Naive thymus-derived CD4-positive, alpha-beta T cell (primary cell): Measurements from ENCODE around the gene CCDC43. TPM values are rescaled to one million over a fixed set of nuclear protein-coding genes. Genes with fewer than 3 reads are reported as not detected.
"Not testable (repeated sequence)": the region's sequence is repeated elsewhere in the genome, so short reads cannot be mapped to it uniquely, and the experiment has no call there.

Source experiments
- ATAC-seq: fragments of 150-1000 bp; cut with Tn5 transposase; 2 replicates; pipeline ENCODE4 v1.10.0; 2021; ENCODE audit warnings: mild to moderate bottlenecking, moderate library complexity
- CTCF ChIA-PET: fragments of 350-600 bp; sonication (Branson Sonifier 250); formaldehyde crosslinking; loops from one replicate; lab custom pipeline; 2021; ENCODE audit warnings: antibody characterized with exemption; lab: Charles Lee
- POLR2A ChIA-PET: fragments of 350-600 bp; sonication (Branson Sonifier 250); formaldehyde crosslinking; loops from one replicate; lab custom pipeline; 2021; ENCODE audit warnings: antibody characterized with exemption, inconsistent platforms; lab: Charles Lee
- DNase-seq, 9 donors: peaks; one replicate each; pipeline versions ENCODE4 v3.0.0 to v3.0.0-alpha.2; 2020 to 2022; ENCODE audit warnings: mixed read lengths in 1 of 9
- H3K27ac ChIP-seq: one replicate; pipeline ENCODE4 v1.7.0; 2013; ENCODE audit warnings: mild to moderate bottlenecking, low read depth, low read length, moderate library complexity
- H3K27me3 ChIP-seq, 2 donors: one replicate each; pipeline ENCODE4 v1.7.0; 2013; ENCODE audit warnings: low read length in 2 of 2, mild to moderate bottlenecking in 2 of 2, moderate library complexity in 2 of 2; ENCODE audit not compliant: control insufficient read depth in 2 of 2, insufficient read depth in 2 of 2
- H3K36me3 ChIP-seq, 3 experiments: 1 replicate in 2 of 3; 2 replicates in 1 of 3; pipeline ENCODE4 v1.7.0; 2013; ENCODE audit warnings: low read length in 3 of 3, mild to moderate bottlenecking in 3 of 3, moderate library complexity in 1 of 3; ENCODE audit not compliant: insufficient read depth in 3 of 3, control insufficient read depth in 2 of 3
- H3K4me1 ChIP-seq, 2 donors: one replicate each; pipeline ENCODE4 v1.7.0; 2013; ENCODE audit warnings: low read length in 2 of 2, mild to moderate bottlenecking in 2 of 2, moderate library complexity in 1 of 2; ENCODE audit not compliant: control insufficient read depth in 2 of 2, insufficient read depth in 2 of 2
- H3K4me3 ChIP-seq: 2 replicates; pipeline ENCODE4 v1.7.0; 2013; ENCODE audit warnings: mild to moderate bottlenecking, low read length
- H3K9me3 ChIP-seq, 3 experiments: 1 replicate in 2 of 3; 2 replicates in 1 of 3; pipeline ENCODE4 v1.7.0; 2013; ENCODE audit warnings: low read length in 3 of 3; ENCODE audit not compliant: control insufficient read depth in 2 of 3
- H3K27ac Mint-ChIP-seq, 9 donors: one replicate each; pipeline ENCODE4 v1.8.0; 2020 to 2022; ENCODE audit warnings: mixed read lengths in 9 of 9, mild to moderate bottlenecking in 8 of 9, moderate library complexity in 5 of 9, inconsistent platforms in 2 of 9
- H3K27me3 Mint-ChIP-seq, 5 donors: one replicate each; pipeline ENCODE4 v1.8.0; 2021 to 2022; ENCODE audit warnings: mixed read lengths in 5 of 5, mild to moderate bottlenecking in 1 of 5
- H3K36me3 Mint-ChIP-seq, 5 donors: one replicate each; pipeline ENCODE4 v1.8.0; 2020 to 2022; ENCODE audit warnings: mixed read lengths in 5 of 5, mild to moderate bottlenecking in 3 of 5, inconsistent platforms in 1 of 5
- H3K4me1 Mint-ChIP-seq, 7 donors: one replicate each; pipeline ENCODE4 v1.8.0; 2020 to 2022; ENCODE audit warnings: mixed read lengths in 7 of 7, mild to moderate bottlenecking in 3 of 7, inconsistent platforms in 1 of 7
- H3K4me3 Mint-ChIP-seq, 10 donors: one replicate each; pipeline ENCODE4 v1.8.0; 2020 to 2022; ENCODE audit warnings: mild to moderate bottlenecking in 10 of 10, mixed read lengths in 10 of 10, moderate library complexity in 6 of 10, inconsistent platforms in 2 of 10
- H3K9me3 Mint-ChIP-seq, 11 donors: one replicate each; pipeline ENCODE4 v1.8.0; 2020 to 2022; ENCODE audit warnings: mixed read lengths in 11 of 11, mild to moderate bottlenecking in 4 of 11, inconsistent platforms in 1 of 11, moderate library complexity in 1 of 11
- intact Hi-C, 2 donors: fragments of 100-400 bp; cut with micrococcal nuclease; formaldehyde crosslinking; loops; one replicate each; pipeline ENCODE4 v1.15.1; 2023
- polyA plus RNA-seq, 2 donors: library from polyadenylated mRNA; unstranded; fragments of 300-500 nt; fragmentation: Illumina TruSeq; gene quantifications; one replicate each; pipeline ENCODE4 v1.2.3, GENCODE V29; 2021
- total RNA-seq, 6 experiments: library from RNA in 5 of 6; stranded (reverse) in 5 of 6; gene quantifications; 1 replicate in 5 of 6; 2 replicates in 1 of 6; pipeline ENCODE4 v1.2.3 and lab custom pipeline; 2021 to 2026

The CCDC43 gene
- total and polyA plus RNA-seq, 7 experiments from 2014 or later = 10.2 to 29.1 (median 17.9) TPM

DNA sequence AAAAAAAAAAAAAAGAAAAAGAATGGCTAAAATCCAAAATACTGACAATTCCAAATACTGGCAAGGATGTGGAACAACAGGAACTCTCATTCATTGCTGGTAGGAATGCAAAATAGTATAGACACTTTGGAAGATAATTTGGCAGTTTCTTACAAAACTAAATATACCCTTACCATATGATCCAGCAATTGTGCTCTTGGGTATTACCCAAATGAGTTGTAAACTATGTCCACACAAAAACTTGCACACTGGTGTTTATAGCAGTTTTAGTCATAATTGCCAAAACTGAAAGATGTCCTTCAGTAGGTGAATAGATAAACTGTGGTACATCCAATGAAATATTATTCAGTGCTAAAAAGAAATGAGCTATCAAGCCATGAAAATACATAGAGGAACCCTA is 41.8 kb downstream of the CCDC43 start:
- intact Hi-C loops = no loop called here
- no peak for DNase-seq
- peaks cover 32 to 46% (median 42%) of the 10 kb centered on the region in 5 donors for H3K27me3 Mint-ChIP-seq
- no peaks in the 10 kb centered on the region for H3K36me3 ChIP-seq
- H3K4me3 ChIP-seq = no peak overlapping the region
- H3K9me3 ChIP-seq = no peaks in the 10 kb centered on the region
- peaks cover 0 to 4% (median 0%) of the 10 kb centered on the region in 5 donors for H3K36me3 Mint-ChIP-seq
- POLR2A ChIA-PET = no interaction called here
- no peak overlapping the region for H3K27ac Mint-ChIP-seq
- no peak for ATAC-seq
- H3K4me1 Mint-ChIP-seq = no peaks in the 10 kb centered on the region
- H3K27me3 ChIP-seq = peaks cover 0 to 6% of the 10 kb centered on the region in 2 donors
- H3K27ac ChIP-seq = no peak overlapping the region
- peaks cover 0 to 3% (median 0%) of the 10 kb centered on the region in 11 donors for H3K9me3 Mint-ChIP-seq
- H3K4me1 ChIP-seq = no peaks in the 10 kb centered on the region
- CTCF ChIA-PET = no interaction called here
- H3K4me3 Mint-ChIP-seq = no peak overlapping the region

DNA sequence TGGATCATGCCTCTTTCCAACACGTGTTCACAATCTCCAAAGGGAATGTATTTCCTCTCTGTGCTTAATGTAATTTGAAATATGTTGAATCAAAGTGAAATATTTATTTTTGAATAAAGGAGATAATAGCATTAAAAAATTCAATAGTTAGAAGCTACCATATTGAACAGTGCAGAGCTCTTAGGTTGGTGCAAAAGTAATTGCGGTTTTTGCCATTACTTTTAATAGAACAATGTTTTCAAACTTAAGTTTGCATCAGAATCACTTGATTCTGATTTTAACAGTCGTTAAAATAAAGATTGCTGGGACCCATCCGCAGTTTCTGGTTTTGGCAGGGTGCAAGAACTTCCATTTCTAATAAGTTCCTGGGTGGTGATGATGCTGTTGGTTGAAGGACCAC is 43.3 kb downstream of the CCDC43 start:
- no peak overlapping the region for H3K27ac ChIP-seq
- no peak overlapping the region for H3K4me3 ChIP-seq
- no peaks in the 10 kb centered on the region for H3K9me3 ChIP-seq
- Mint-ChIP-seq H3K27me3 (peaks cover 31 to 51% (median 44%) of the 10 kb centered on the region in 5 donors), H3K9me3 (no peaks in the 10 kb centered on the region), H3K36me3 (peaks cover 0 to 4% (median 0%) of the 10 kb centered on the region in 5 donors), H3K27ac (no peak overlapping the region), H3K4me3 (no peak overlapping the region), H3K4me1 (peaks cover 0 to 2% (median 0%) of the 10 kb centered on the region in 7 donors)
- no peaks in the 10 kb centered on the region for H3K36me3 ChIP-seq
- intact Hi-C loops = no loop called here
- H3K27me3 ChIP-seq = peaks cover 0 to 6% of the 10 kb centered on the region in 2 donors
- H3K4me1 ChIP-seq = no peaks in the 10 kb centered on the region
- no peak for DNase-seq
- POLR2A ChIA-PET = no interaction called here
- CTCF ChIA-PET = no interaction called here
- no peak for ATAC-seq

- Mint-ChIP-seq H3K4me3 (no peak overlapping the region), H3K27ac (no peak overlapping the region), H3K9me3 (no peaks in the 10 kb centered on the region), H3K27me3 (peaks cover 25 to 47% (median 35%) of the 10 kb centered on the region in 5 donors), H3K36me3 (peaks cover 0 to 4% (median 0%) of the 10 kb centered on the region in 5 donors), H3K4me1 (peaks cover 0 to 2% (median 0%) of the 10 kb centered on the region in 7 donors)
- ATAC-seq (no peak), DNase-seq (no peak)
- CTCF ChIA-PET = no interaction called here
- H3K4me3 ChIP-seq = no peak overlapping the region
- no peaks in the 10 kb centered on the region for H3K4me1 ChIP-seq
- peaks cover 0 to 6% of the 10 kb centered on the region in 2 donors for H3K27me3 ChIP-seq
- H3K9me3 ChIP-seq = no peaks in the 10 kb centered on the region
- no peak overlapping the region for H3K27ac ChIP-seq
- POLR2A ChIA-PET = no interaction called here
- H3K36me3 ChIP-seq = no peaks in the 10 kb centered on the region
- intact Hi-C loops = no loop called here
These were observed 44.2 kb downstream of the CCDC43 start for GRCh38 chr17:44645341-44645740.

GRCh38 chr17:44642834-44643233 is 46.7 kb downstream of the CCDC43 start:
- H3K36me3 Mint-ChIP-seq = peaks cover 0 to 4% (median 0%) of the 10 kb centered on the region in 5 donors
- Histone ChIP-seq H3K4me1 (no peaks in the 10 kb centered on the region), H3K36me3 (no peaks in the 10 kb centered on the region), H3K27me3 (peaks cover 0 to 6% of the 10 kb centered on the region in 2 donors), H3K27ac (no peak overlapping the region), H3K4me3 (no peak overlapping the region), H3K9me3 (no peaks in the 10 kb centered on the region)
- H3K4me1 Mint-ChIP-seq = peaks cover 0 to 2% (median 0%) of the 10 kb centered on the region in 7 donors
- no peak for DNase-seq
- intact Hi-C loops = no loop called here
- no peak overlapping the region for H3K27ac Mint-ChIP-seq
- H3K9me3 Mint-ChIP-seq = peaks cover 0 to 2% (median 0%) of the 10 kb centered on the region in 11 donors
- ChIA-PET POLR2A (no interaction called here), CTCF (no interaction called here)
- H3K4me3 Mint-ChIP-seq = no peak overlapping the region
- no peak for ATAC-seq
- peaks cover 20 to 37% (median 31%) of the 10 kb centered on the region in 5 donors for H3K27me3 Mint-ChIP-seq

DNA sequence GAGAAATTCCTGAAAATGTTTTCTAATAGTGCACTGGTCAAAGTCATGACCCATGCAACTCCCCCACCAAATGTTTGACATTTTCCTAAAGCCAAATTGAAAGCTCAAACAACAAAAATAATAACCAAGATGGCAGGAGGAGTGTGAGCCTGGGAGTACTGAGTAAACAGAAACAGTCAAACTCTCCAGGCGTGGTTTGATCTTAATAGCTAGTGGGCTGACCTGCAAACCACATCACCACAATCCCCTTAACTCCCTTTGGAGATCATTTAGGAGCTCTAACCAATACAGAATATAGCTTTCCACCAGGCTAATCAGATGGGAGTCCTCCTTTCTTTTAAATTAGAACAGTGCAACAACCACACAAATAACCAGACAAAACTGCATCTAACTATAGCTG is 52.5 kb downstream of the CCDC43 start:
- Histone ChIP-seq H3K27me3 (no peaks in the 10 kb centered on the region), H3K9me3 (no peaks in the 10 kb centered on the region), H3K27ac (no peak overlapping the region), H3K4me1 (no peaks in the 10 kb centered on the region), H3K36me3 (no peaks in the 10 kb centered on the region), H3K4me3 (no peak overlapping the region)
- H3K36me3 Mint-ChIP-seq = no peaks in the 10 kb centered on the region
- H3K4me1 Mint-ChIP-seq = no peaks in the 10 kb centered on the region
- CTCF ChIA-PET = interaction anchor here (0.7 kb wide), 1 partner anchor 103 kb away, joined by 3 read pairs; no protein-coding TSS in a partner anchor
- peaks cover 6 to 26% (median 16%) of the 10 kb centered on the region in 5 donors for H3K27me3 Mint-ChIP-seq
- H3K9me3 Mint-ChIP-seq = peaks cover 0 to 3% (median 0%) of the 10 kb centered on the region in 11 donors
- ATAC-seq (no peak), DNase-seq (no peak)
- intact Hi-C loops = loop anchor here in 1 of 2 donors (5.0 kb wide), 1 partner anchor 105 kb away; no protein-coding TSS in a partner anchor
- no peak overlapping the region for H3K4me3 Mint-ChIP-seq
- POLR2A ChIA-PET = no interaction called here
- H3K27ac Mint-ChIP-seq = no peak overlapping the region

GRCh38 chr17:44636562-44636961 is 53.0 kb downstream of the CCDC43 start:
- Histone ChIP-seq H3K36me3 (no peaks in the 10 kb centered on the region), H3K9me3 (no peaks in the 10 kb centered on the region), H3K27ac (no peak overlapping the region), H3K4me3 (no peak overlapping the region), H3K27me3 (no peaks in the 10 kb centered on the region), H3K4me1 (no peaks in the 10 kb centered on the region)
- H3K27me3 Mint-ChIP-seq = peaks cover 5 to 21% (median 13%) of the 10 kb centered on the region in 5 donors
- ATAC-seq (no peak), DNase-seq (peak in 2 of 9 donors; percentile 2 to 9)
- no peak overlapping the region for H3K4me3 Mint-ChIP-seq
- H3K4me1 Mint-ChIP-seq = no peaks in the 10 kb centered on the region
- ChIA-PET CTCF (no interaction called here), POLR2A (no interaction called here)
- no peak overlapping the region for H3K27ac Mint-ChIP-seq
- H3K9me3 Mint-ChIP-seq = peaks cover 0 to 3% (median 0%) of the 10 kb centered on the region in 11 donors
- no peaks in the 10 kb centered on the region for H3K36me3 Mint-ChIP-seq
- intact Hi-C loops = loop anchor here in 1 of 2 donors (5.0 kb wide), 1 partner anchor 104 kb away; no protein-coding TSS in a partner anchor

DNA sequence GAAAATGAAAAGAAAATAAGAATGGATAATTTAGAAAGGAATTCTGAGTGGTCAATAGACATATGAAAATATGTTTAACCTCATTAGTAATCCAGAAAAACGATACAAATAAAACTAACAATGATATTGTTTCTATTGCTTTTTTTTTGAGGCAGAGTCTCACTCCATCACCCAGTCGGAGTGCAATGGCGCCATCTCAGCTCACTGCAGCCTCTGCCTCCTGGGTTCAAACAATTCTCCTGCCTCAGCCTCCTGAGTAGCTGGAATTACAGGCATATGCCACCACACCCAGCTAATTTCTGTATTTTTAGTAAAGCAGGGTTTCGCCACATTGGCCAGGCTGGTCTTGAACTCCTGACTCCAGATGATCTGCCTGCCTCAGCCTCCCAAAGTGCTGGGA is 55.2 kb downstream of the CCDC43 start:
- DNase-seq, intact Hi-C loops, H3K4me1 Mint-ChIP-seq, H3K27ac Mint-ChIP-seq, ATAC-seq, H3K36me3 ChIP-seq, POLR2A ChIA-PET, H3K4me3 ChIP-seq, H3K9me3 Mint-ChIP-seq, H3K4me1 ChIP-seq, H3K27me3 ChIP-seq, H3K27ac ChIP-seq, H3K36me3 Mint-ChIP-seq, H3K4me3 Mint-ChIP-seq, H3K9me3 ChIP-seq: not testable (repeated sequence)
- CTCF ChIA-PET = interaction anchor here (0.6 kb wide), 1 partner anchor 989 kb away, joined by 3 read pairs; no protein-coding TSS in a partner anchor
- peaks cover 5 to 16% (median 11%) of the 10 kb centered on the region in 5 donors for H3K27me3 Mint-ChIP-seq
